PC-3 (cell line): ENCODE results near the gene SH3PXD2B. TPM values are rescaled to one million over a fixed set of nuclear protein-coding genes. Genes with fewer than 3 reads are reported as not detected.

Source experiments
- ATAC-seq: fragments of 200-7000 bp; cut with Tn5 transposase; 2 replicates; pipeline ENCODE4 v1.9.1; 2020; ENCODE audit warnings: mild to moderate bottlenecking, moderate library complexity
- BruUV-seq: library from RNA; stranded (reverse); fragments of 400-500 nt; replicated peaks from 2 replicates; lab custom pipeline; 2021; lab: Mats Ljungman, UMichigan
- CTCF ChIA-PET: fragments of 300-600 bp; sonication (Branson Sonifier 250); formaldehyde crosslinking; loops from one replicate; lab custom pipeline; 2022; ENCODE audit warnings: antibody characterized with exemption; lab: Charles Lee
- POLR2A ChIA-PET: fragments of 300-600 bp; sonication (Branson Sonifier 250); formaldehyde crosslinking; loops from one replicate; lab custom pipeline; 2022; ENCODE audit warnings: antibody characterized with exemption; ENCODE audit not compliant: unreplicated experiment; lab: Charles Lee
- DNase-seq: peaks from one replicate; pipeline ENCODE4 v3.0.0-alpha.2; 2015
- H2AFZ ChIP-seq: fragments of 300-600 bp; sonication (generic); 2 replicates; pipeline ENCODE4 v1.6.0; 2016; ENCODE audit warnings: antibody characterized with exemption, low read length
- H3F3A ChIP-seq: fragments of 300-600 bp; sonication (generic); one replicate; pipeline ENCODE4 v1.6.0; 2017; ENCODE audit warnings: antibody characterized with exemption, low read length, control low read depth, mild to moderate bottlenecking; ENCODE audit not compliant: unreplicated experiment
- H3K27ac ChIP-seq: fragments of 300-600 bp; sonication (generic); 2 replicates; pipeline ENCODE4 v1.5.1; 2016; ENCODE audit warnings: mild to moderate bottlenecking, low read length
- H3K27me3 ChIP-seq: fragments of 300-600 bp; sonication (generic); 2 replicates; pipeline ENCODE4 v1.6.1; 2016; ENCODE audit warnings: low read length, mixed read lengths
- H3K36me3 ChIP-seq: fragments of 300-600 bp; sonication (generic); 2 replicates; pipeline ENCODE4 v1.6.1; 2016; ENCODE audit warnings: low read depth, mixed run types, low read length, mixed read lengths
- H3K4me1 ChIP-seq: fragments of 300-600 bp; sonication (generic); 2 replicates; pipeline ENCODE4 v1.5.1; 2016; ENCODE audit warnings: low read length; ENCODE audit not compliant: insufficient read depth
- H3K4me2 ChIP-seq: fragments of 300-600 bp; sonication (generic); 2 replicates; pipeline ENCODE4 v1.6.0; 2016; ENCODE audit warnings: low read length
- H3K4me3 ChIP-seq: fragments of 300-600 bp; sonication (generic); 2 replicates; pipeline ENCODE4 v1.5.1; 2016; ENCODE audit warnings: mild to moderate bottlenecking, low read length, mixed read lengths
- H3K79me2 ChIP-seq: fragments of 300-600 bp; sonication (generic); 2 replicates; pipeline ENCODE4 v1.6.1; 2017; ENCODE audit warnings: low read length, mixed read lengths
- H3K9ac ChIP-seq: fragments of 300-600 bp; sonication (generic); 2 replicates; pipeline ENCODE4 v1.6.0; 2016; ENCODE audit warnings: mild to moderate bottlenecking, low read length
- H3K9me2 ChIP-seq: fragments of 300-600 bp; sonication (generic); replicated peaks from 2 replicates; pipeline ENCODE4 v1.6.1; 2016; ENCODE audit warnings: mixed run types, low read length, mixed read lengths
- H3K9me3 ChIP-seq: fragments of 300-600 bp; sonication (generic); 2 replicates; pipeline ENCODE4 v1.6.1; 2016; ENCODE audit warnings: low read length, mixed read lengths
- H4K20me1 ChIP-seq: fragments of 300-600 bp; sonication (generic); 2 replicates; pipeline ENCODE4 v1.6.1; 2016; ENCODE audit warnings: low read length, mixed read lengths
- EZH2 ChIP-seq: fragments of 300-600 bp; sonication (generic); IDR thresholded peaks from one replicate; pipeline ENCODE4 v1.6.1; 2017; ENCODE audit warnings: antibody characterized with exemption, mild to moderate bottlenecking, low read length; ENCODE audit not compliant: unreplicated experiment
- EZH2phosphoT487 ChIP-seq: fragments of 300-600 bp; sonication (generic); IDR thresholded peaks from 2 replicates; pipeline ENCODE4 v1.6.1; 2018; ENCODE audit warnings: mild to moderate bottlenecking, antibody characterized with exemption, low read length, borderline replicate concordance
- intact Hi-C: fragments of 100-400 bp; cut with micrococcal nuclease; formaldehyde crosslinking; loops from 2 replicates; pipeline ENCODE4 v1.9.0; 2023
- total RNA-seq: library from RNA; depleted of rRNA; stranded (reverse); fragments of >200 nt; gene quantifications from 2 replicates; pipeline ENCODE4 v1.2.3, GENCODE V29; 2014
- TF ChIP-seq, protein P1 (sequence below): fragments of 300-600 bp; sonication (generic); conservative IDR thresholded peaks from 2 replicates; pipeline ENCODE4 v1.5.1; 2017; ENCODE audit warnings: antibody characterized with exemption, low read depth, mild to moderate bottlenecking, low read length

Gene SH3PXD2B
- total RNA-seq, 1 experiment from 2014 or later: 9.8 TPM

GRCh38 chr5:172365948-172366608 lies 88.2 kb downstream of the SH3PXD2B start:
- Histone ChIP-seq H3K9me2 (no peaks in the 10 kb centered on the region), H3K4me3 (no peak overlapping the region), H3K36me3 (peaks cover 1% of the 10 kb centered on the region; the same call in 1 of the 2 replicates), H3K79me2 (no peaks in the 10 kb centered on the region), H3K4me1 (peaks cover 12% of the 10 kb centered on the region), H3K27ac (no peak overlapping the region), H3K4me2 (no peak overlapping the region), H3F3A (no peaks in the 10 kb centered on the region), H3K9me3 (no peaks in the 10 kb centered on the region), H3K9ac (no peak overlapping the region), H4K20me1 (no peaks in the 10 kb centered on the region), H2AFZ (no peak overlapping the region), H3K27me3 (no peaks in the 10 kb centered on the region)
- no peak for DNase-seq
- no peak for ATAC-seq
- TF ChIP-seq EZH2phosphoT487 (no peak), EZH2 (no peak)
- TF ChIP-seq, protein P1, sequence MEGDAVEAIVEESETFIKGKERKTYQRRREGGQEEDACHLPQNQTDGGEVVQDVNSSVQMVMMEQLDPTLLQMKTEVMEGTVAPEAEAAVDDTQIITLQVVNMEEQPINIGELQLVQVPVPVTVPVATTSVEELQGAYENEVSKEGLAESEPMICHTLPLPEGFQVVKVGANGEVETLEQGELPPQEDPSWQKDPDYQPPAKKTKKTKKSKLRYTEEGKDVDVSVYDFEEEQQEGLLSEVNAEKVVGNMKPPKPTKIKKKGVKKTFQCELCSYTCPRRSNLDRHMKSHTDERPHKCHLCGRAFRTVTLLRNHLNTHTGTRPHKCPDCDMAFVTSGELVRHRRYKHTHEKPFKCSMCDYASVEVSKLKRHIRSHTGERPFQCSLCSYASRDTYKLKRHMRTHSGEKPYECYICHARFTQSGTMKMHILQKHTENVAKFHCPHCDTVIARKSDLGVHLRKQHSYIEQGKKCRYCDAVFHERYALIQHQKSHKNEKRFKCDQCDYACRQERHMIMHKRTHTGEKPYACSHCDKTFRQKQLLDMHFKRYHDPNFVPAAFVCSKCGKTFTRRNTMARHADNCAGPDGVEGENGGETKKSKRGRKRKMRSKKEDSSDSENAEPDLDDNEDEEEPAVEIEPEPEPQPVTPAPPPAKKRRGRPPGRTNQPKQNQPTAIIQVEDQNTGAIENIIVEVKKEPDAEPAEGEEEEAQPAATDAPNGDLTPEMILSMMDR: no peak
- CTCF ChIA-PET: no interaction called here
- POLR2A ChIA-PET: no interaction called here
- intact Hi-C loops: no loop called here
- no TSS peak for BruUV-seq

DNA sequence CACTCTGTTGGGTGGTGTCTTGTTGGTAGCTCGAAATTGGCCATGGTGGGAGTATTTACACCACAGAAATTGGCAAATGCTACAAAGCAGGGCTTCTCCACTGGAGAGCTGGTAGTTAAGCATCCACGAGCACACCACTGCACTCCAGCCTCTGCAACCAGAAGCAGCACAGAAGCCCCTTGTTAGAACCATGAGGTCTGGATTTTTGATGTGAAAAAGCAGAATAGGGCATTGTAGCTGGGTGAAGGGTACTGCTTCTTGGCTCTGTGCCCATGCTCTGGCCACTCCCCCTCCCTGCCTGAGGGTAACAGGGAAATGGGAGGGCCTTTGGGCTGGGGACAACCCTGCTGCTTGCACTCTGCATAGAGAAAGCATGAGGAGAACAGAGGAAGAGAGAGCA lies 89.6 kb downstream of the SH3PXD2B start:
- no peak overlapping the region for H3K27ac ChIP-seq

More for the DNA sequence above, 89.6 kb downstream of the SH3PXD2B start:
- Histone ChIP-seq H2AFZ (no peak overlapping the region), H3K9me3 (no peaks in the 10 kb centered on the region), H3K9ac (no peak overlapping the region), H3K79me2 (no peaks in the 10 kb centered on the region), H3K27me3 (no peaks in the 10 kb centered on the region), H3F3A (no peaks in the 10 kb centered on the region), H3K9me2 (no peaks in the 10 kb centered on the region), H3K4me3 (no peak overlapping the region), H3K4me2 (no peak overlapping the region), H3K4me1 (peaks cover 16% of the 10 kb centered on the region), H4K20me1 (no peaks in the 10 kb centered on the region), H3K36me3 (no peaks in the 10 kb centered on the region)
- ATAC-seq: no peak
- intact Hi-C loops: loop anchor here (5.0 kb wide), 1 partner anchor 88 kb away; the partner anchor contains the start of gene SH3PXD2B
- no peak for DNase-seq
- ChIA-PET CTCF (no interaction called here), POLR2A (interaction anchor here (0.6 kb wide), 1 partner anchor 38 kb away, joined by 4 read pairs; no protein-coding TSS in a partner anchor)
- no TSS peak for BruUV-seq
- TF ChIP-seq, protein P1: no peak
- TF ChIP-seq EZH2phosphoT487 (no peak), EZH2 (no peak)
